Endothelial cell of umbilical vein (primary cell): Measurements from ENCODE around the gene IL12B. TPM values are rescaled to one million over a fixed set of nuclear protein-coding genes. Genes with fewer than 3 reads are reported as not detected.

Experiments
- BruUV-seq: library from RNA; stranded (reverse); fragments of 400-500 nt; replicated peaks from 2 replicates; lab custom pipeline; 2021; lab: Mats Ljungman, UMichigan
- CTCF ChIA-PET: fragments of 300-600, 350-600 bp; sonication (Branson Sonifier 250); formaldehyde crosslinking; loops from one replicate; lab custom pipeline; 2021; ENCODE audit warnings: antibody characterized with exemption, inconsistent platforms; lab: Charles Lee
- POLR2A ChIA-PET: fragments of 300-600, 350-600 bp; sonication (Branson Sonifier 250); formaldehyde crosslinking; loops from one replicate; lab custom pipeline; 2021; ENCODE audit warnings: antibody characterized with exemption, inconsistent platforms; lab: Charles Lee
- DNase-seq: peaks from one replicate; pipeline ENCODE4 v3.0.0-alpha.2; 2011; ENCODE audit warnings: low read depth, low spot score
- FAIRE-seq: peaks from 2 replicates; lab custom pipeline; 2011; peaks lifted over from hg19 to GRCh38; lab: Jason Lieb, UNC
- H2AFZ ChIP-seq: 2 replicates; pipeline ENCODE4 v1.6.0; 2012; ENCODE audit warnings: low read depth, low read length, control low read depth, inconsistent platforms
- H3K27ac ChIP-seq: 2 replicates; pipeline ENCODE4 v1.5.1; 2011; ENCODE audit warnings: low read depth, mild to moderate bottlenecking, control low read depth, low read length, moderate library complexity; ENCODE audit not compliant: insufficient read depth
- H3K27me3 ChIP-seq, 2 experiments: 2 replicates each; pipeline versions ENCODE4 v1.6.0 to v1.6.1; 2011; ENCODE audit warnings: low read length in 2 of 2, mixed read lengths in 1 of 2; ENCODE audit not compliant: control insufficient read depth in 2 of 2, insufficient read depth in 2 of 2
- H3K36me3 ChIP-seq, 2 experiments: 2 replicates in 1 of 2; 3 replicates in 1 of 2; pipeline ENCODE4 v1.5.1; 2011; ENCODE audit warnings: low read length in 2 of 2, mild to moderate bottlenecking in 1 of 2, moderate library complexity in 1 of 2; ENCODE audit not compliant: control insufficient read depth in 2 of 2, insufficient read depth in 2 of 2; ENCODE audit errors: extremely low read depth in 1 of 2
- H3K4me1 ChIP-seq: 3 replicates; pipeline ENCODE4 v1.5.1; 2011; ENCODE audit warnings: mild to moderate bottlenecking, low read length; ENCODE audit not compliant: control insufficient read depth, insufficient read depth; ENCODE audit errors: extremely low read depth
- H3K4me2 ChIP-seq: 2 replicates; pipeline ENCODE4 v1.6.1; 2011; ENCODE audit warnings: low read length, control low read depth, mixed read lengths; ENCODE audit not compliant: insufficient read depth
- H3K4me3 ChIP-seq, 3 experiments: fragments of 200-600 bp in 1 of 3; sonication (generic), shearing (Covaris generic) in 1 of 3; replicated peaks in 1 of 3; 2 replicates each; pipeline ENCODE4 v1.5.1; 2011 to 2016; ENCODE audit warnings: control low read depth in 3 of 3, low read length in 3 of 3, mild to moderate bottlenecking in 2 of 3, inconsistent platforms in 1 of 3, low read depth in 1 of 3, moderate library complexity in 1 of 3; ENCODE audit not compliant: insufficient read depth in 1 of 3
- H3K79me2 ChIP-seq: 2 replicates; pipeline ENCODE4 v1.6.0; 2012; ENCODE audit warnings: low read length, inconsistent platforms; ENCODE audit not compliant: control insufficient read depth, insufficient read depth
- H3K9ac ChIP-seq: replicated peaks from 2 replicates; pipeline ENCODE3; 2011; ENCODE audit warnings: low read length, control low read depth; ENCODE audit not compliant: insufficient read depth; ENCODE audit errors: extremely low read depth
- H3K9me1 ChIP-seq: replicated peaks from 3 replicates; pipeline ENCODE4 v1.6.0; 2011; ENCODE audit warnings: mild to moderate bottlenecking, low read length; ENCODE audit not compliant: control insufficient read depth, insufficient read depth; ENCODE audit errors: extremely low read depth
- H3K9me3 ChIP-seq: replicated peaks from 2 replicates; pipeline ENCODE4 v1.5.1; 2012; ENCODE audit warnings: low read length, inconsistent platforms; ENCODE audit not compliant: control insufficient read depth, insufficient read depth
- H4K20me1 ChIP-seq: replicated peaks from 2 replicates; pipeline ENCODE3; 2011; ENCODE audit warnings: mild to moderate bottlenecking, low read length; ENCODE audit not compliant: control insufficient read depth, insufficient read depth; ENCODE audit errors: extremely low read depth
- EZH2 ChIP-seq: IDR thresholded peaks from 2 replicates; pipeline ENCODE4 v1.6.1; 2012; ENCODE audit warnings: borderline replicate concordance, low read depth, mild to moderate bottlenecking, moderate library complexity, low read length, inconsistent platforms; ENCODE audit not compliant: severe bottlenecking
- FOS ChIP-seq: IDR thresholded peaks from 2 replicates; pipeline ENCODE4 v1.6.1; 2011; ENCODE audit warnings: mild to moderate bottlenecking, low read length, moderate library complexity, borderline replicate concordance; ENCODE audit not compliant: insufficient read depth
- GATA2 ChIP-seq: IDR thresholded peaks from 2 replicates; pipeline ENCODE4 v1.7.0; 2011; ENCODE audit warnings: low read depth, mild to moderate bottlenecking, moderate library complexity, mixed read lengths, low read length; ENCODE audit not compliant: insufficient read length, insufficient read depth
- JUN ChIP-seq: IDR thresholded peaks from 2 replicates; pipeline ENCODE4 v1.6.1; 2011; ENCODE audit warnings: borderline replicate concordance, low read depth; ENCODE audit not compliant: insufficient read length, insufficient read depth
- MYC ChIP-seq: IDR thresholded peaks from one replicate; pipeline ENCODE4 v1.6.1; 2011; ENCODE audit warnings: mild to moderate bottlenecking, low read depth, low read length
- POLR2A ChIP-seq: IDR thresholded peaks from 2 replicates; pipeline ENCODE4 v1.6.1; 2012; ENCODE audit warnings: low read depth, mild to moderate bottlenecking, control low read depth, low read length
- POLR2AphosphoS5 ChIP-seq: IDR thresholded peaks from 2 replicates; pipeline ENCODE4 v1.6.1; 2012; ENCODE audit warnings: low read depth, mild to moderate bottlenecking, control low read depth, low read length, moderate library complexity; ENCODE audit not compliant: insufficient read depth
- dilution Hi-C: fragments of 300-500 bp; cut with MboI; formaldehyde crosslinking; loops from one replicate; pipeline ENCODE4 v1.15.0; 2019; ENCODE audit warnings: low sequenced_read_pairs; ENCODE audit not compliant: extremely low pct_ligation_motif_present
- intact Hi-C: fragments of 100-400 bp; cut with micrococcal nuclease; formaldehyde crosslinking; loops from one replicate; pipeline ENCODE4 v1.10.0; 2022
- polyA plus RNA-seq, 4 experiments: library from polyadenylated mRNA; depleted of rRNA in 3 of 4; stranded (reverse) in 3 of 4; unstranded in 1 of 4; fragments of >200 nt; gene quantifications; 2 replicates each; pipeline versions ENCODE4 v1.2.1 to v1.2.3, GENCODE V29; 2011 to 2012; ENCODE audit warnings: missing spikeins in 1 of 4
- total RNA-seq: library from RNA; stranded (reverse); gene quantifications from 2 replicates; pipeline ENCODE4 v1.2.3, GENCODE V29; 2021
- TF ChIP-seq, protein P1 (sequence below), 2 donors: IDR thresholded peaks; 1 replicate in 1 of 2; 2 replicates in 1 of 2; pipeline ENCODE4 v1.5.1; 2011; ENCODE audit warnings: low read length in 2 of 2, mild to moderate bottlenecking in 2 of 2, moderate library complexity in 2 of 2, control low read depth in 1 of 2, inconsistent platforms in 1 of 2, low read depth in 1 of 2; ENCODE audit not compliant: insufficient read depth in 1 of 2; ENCODE audit errors: extremely low read depth in 1 of 2
- TF ChIP-seq, protein P2 (sequence below): IDR thresholded peaks from 2 replicates; pipeline ENCODE4 v1.6.1; 2011; ENCODE audit not compliant: insufficient read depth, insufficient read length

The IL12B gene
- total and polyA plus RNA-seq, 2 donors (not counting 3 experiments of a cell fraction or from before 2014, with no cell fraction given): not detected

DNA sequence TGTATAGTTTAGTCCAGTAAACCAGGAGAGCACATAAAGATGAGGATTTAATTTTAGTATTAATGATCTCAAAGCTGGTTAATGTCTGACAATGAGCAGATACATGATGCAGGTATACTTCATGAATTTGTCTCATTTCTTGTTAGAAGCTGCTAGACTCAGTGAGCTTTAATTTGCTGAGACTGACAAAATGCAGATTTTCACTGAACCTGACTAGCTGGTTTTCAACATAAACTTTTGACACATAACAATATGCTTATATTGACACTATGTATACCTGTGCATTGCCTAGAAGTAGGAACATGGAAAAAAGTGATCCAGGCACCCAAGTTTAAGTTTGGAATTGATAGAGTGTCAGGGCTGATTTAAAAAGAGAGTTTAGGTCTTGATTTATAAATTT lies 56.4 kb downstream of the IL12B start:
- Histone ChIP-seq H4K20me1 (no peaks in the 10 kb centered on the region), H2AFZ (no peak overlapping the region), H3K4me3 (no peak overlapping the region), H3K27me3 (no peaks in the 10 kb centered on the region), H3K4me2 (no peak overlapping the region), H3K4me1 (no peaks in the 10 kb centered on the region), H3K9ac (no peak overlapping the region), H3K79me2 (no peaks in the 10 kb centered on the region), H3K27ac (no peak overlapping the region), H3K9me3 (no peaks in the 10 kb centered on the region), H3K36me3 (peaks cover 0 to 2% of the 10 kb centered on the region in 2 experiments), H3K9me1 (no peaks in the 10 kb centered on the region)
- DNase-seq: no peak
- CTCF ChIA-PET: interaction anchor here (0.9 to 2.9 kb wide), 5 partner anchors 13 to 713 kb away, joined by 3 to 24 read pairs (median 4); no protein-coding TSS in a partner anchor
- POLR2A ChIA-PET: no interaction called here
- TF ChIP-seq GATA2: no peak
- TF ChIP-seq, protein P1, sequence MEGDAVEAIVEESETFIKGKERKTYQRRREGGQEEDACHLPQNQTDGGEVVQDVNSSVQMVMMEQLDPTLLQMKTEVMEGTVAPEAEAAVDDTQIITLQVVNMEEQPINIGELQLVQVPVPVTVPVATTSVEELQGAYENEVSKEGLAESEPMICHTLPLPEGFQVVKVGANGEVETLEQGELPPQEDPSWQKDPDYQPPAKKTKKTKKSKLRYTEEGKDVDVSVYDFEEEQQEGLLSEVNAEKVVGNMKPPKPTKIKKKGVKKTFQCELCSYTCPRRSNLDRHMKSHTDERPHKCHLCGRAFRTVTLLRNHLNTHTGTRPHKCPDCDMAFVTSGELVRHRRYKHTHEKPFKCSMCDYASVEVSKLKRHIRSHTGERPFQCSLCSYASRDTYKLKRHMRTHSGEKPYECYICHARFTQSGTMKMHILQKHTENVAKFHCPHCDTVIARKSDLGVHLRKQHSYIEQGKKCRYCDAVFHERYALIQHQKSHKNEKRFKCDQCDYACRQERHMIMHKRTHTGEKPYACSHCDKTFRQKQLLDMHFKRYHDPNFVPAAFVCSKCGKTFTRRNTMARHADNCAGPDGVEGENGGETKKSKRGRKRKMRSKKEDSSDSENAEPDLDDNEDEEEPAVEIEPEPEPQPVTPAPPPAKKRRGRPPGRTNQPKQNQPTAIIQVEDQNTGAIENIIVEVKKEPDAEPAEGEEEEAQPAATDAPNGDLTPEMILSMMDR (IDR thresholded peaks at IDR 0.05; ENCODE audit: extremely low read depth in 1 of 2, insufficient read depth in 1 of 2, low read depth in 1 of 2, low read length in 2 of 2): no peak
- no peak for TF ChIP-seq POLR2AphosphoS5
- TF ChIP-seq MYC: no peak
- no peak for TF ChIP-seq POLR2A
- TF ChIP-seq EZH2: no peak
- no peak for TF ChIP-seq FOS
- no peak for TF ChIP-seq JUN
- TF ChIP-seq, protein P2, sequence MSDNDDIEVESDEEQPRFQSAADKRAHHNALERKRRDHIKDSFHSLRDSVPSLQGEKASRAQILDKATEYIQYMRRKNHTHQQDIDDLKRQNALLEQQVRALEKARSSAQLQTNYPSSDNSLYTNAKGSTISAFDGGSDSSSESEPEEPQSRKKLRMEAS: no peak
- intact Hi-C loops: no loop called here
- no peak for FAIRE-seq
- BruUV-seq: no TSS peak
- dilution Hi-C loops: no loop called here
